Measurements from ENCODE around the gene C1orf53. TPM values are rescaled to one million over a fixed set of nuclear protein-coding genes. Genes with fewer than 3 reads are reported as not detected.
"Not testable (repeated sequence)": the region's sequence is repeated elsewhere in the genome, so short reads cannot be mapped to it uniquely, and the experiment has no call there.

C1orf53 gene
- total and polyA plus RNA-seq, 2 of the 8 experiments (the other 6 are each of a cell fraction or from before 2014, with no cell fraction given), result 0.56 to 1.3 TPM

GRCh38 chr1:197953472-197953871, 51.0 kb downstream of the C1orf53 start:
- FAIRE-seq; H2AFZ ChIP-seq (ENCODE audit: low read length); H3K36me3 ChIP-seq (ENCODE audit: control insufficient read depth in 2 of 4, insufficient read depth in 4 of 4, low read length in 3 of 4); H4K20me1 ChIP-seq (replicated peaks in 1 of 2; ENCODE audit: control insufficient read depth in 1 of 2, insufficient read depth in 2 of 2, low read length in 2 of 2); H3K4me1 ChIP-seq (replicated peaks in 1 of 4; ENCODE audit: control insufficient read depth in 3 of 4, insufficient read depth in 4 of 4, low read length in 3 of 4); H4K91ac ChIP-seq (replicated peaks; ENCODE audit: insufficient read length, low read length); H3K23ac ChIP-seq (ENCODE audit: insufficient read length); H3K14ac ChIP-seq (ENCODE audit: insufficient read length); H4K8ac ChIP-seq (ENCODE audit: extremely low read depth, insufficient read depth, low read length); H3K56ac ChIP-seq (replicated peaks; ENCODE audit: insufficient read length, low read depth, low read length); H3K4me3 ChIP-seq (ENCODE audit: extremely low read depth in 1 of 4, insufficient read depth in 2 of 4, low read depth in 3 of 4, low read length in 4 of 4); POLR2A ChIA-PET (ENCODE audit: partially characterized antibody); H2BK20ac ChIP-seq (ENCODE audit: low read length); H3K18ac ChIP-seq (ENCODE audit: extremely low read depth, low read length); DNase-seq (ENCODE audit: low read depth in 1 of 2, low spot score in 2 of 2); H3K9ac ChIP-seq (replicated peaks in 1 of 4; ENCODE audit: extremely low read depth in 1 of 4, low read depth in 3 of 4, low read length in 3 of 4); H2BK15ac ChIP-seq (ENCODE audit: low read length); H2BK120ac ChIP-seq (replicated peaks; ENCODE audit: low read depth, low read length); H2BK12ac ChIP-seq (ENCODE audit: low read depth, low read length); CTCF ChIA-PET (ENCODE audit: partially characterized antibody); H3K79me1 ChIP-seq (ENCODE audit: low read depth, low read length); H2AK5ac ChIP-seq (ENCODE audit: low read depth, low read length); H3K4ac ChIP-seq (replicated peaks; ENCODE audit: insufficient read length, low read depth, low read length); H3K27ac ChIP-seq (ENCODE audit: low read depth, low read length); H3K79me2 ChIP-seq (ENCODE audit: control insufficient read depth in 1 of 2, insufficient read depth in 2 of 2, low read length in 2 of 2); H4K5ac ChIP-seq (ENCODE audit: insufficient read length, low read depth, low read length); H3K27me3 ChIP-seq (replicated peaks in 1 of 4; ENCODE audit: control insufficient read depth in 3 of 4, extremely low read depth in 1 of 4, insufficient read depth in 3 of 4, low read length in 3 of 4); H3K9me3 ChIP-seq (ENCODE audit: insufficient read depth in 2 of 2, low read depth in 1 of 2, low read length in 1 of 2); H3K23me2 ChIP-seq (ENCODE audit: low read depth, low read length); H2BK5ac ChIP-seq (ENCODE audit: low read depth, low read length); H3K4me2 ChIP-seq (ENCODE audit: insufficient read depth in 1 of 2, low read depth in 2 of 2, low read length in 2 of 2): not testable (repeated sequence)
- WGBS, 2 experiments (ENCODE audit: extremely low coverage in 1 of 2, insufficient coverage in 1 of 2, insufficient read length in 1 of 2, insufficient replicate concordance in 2 of 2, low coverage in 1 of 2, low lambda C conversion rate in 2 of 2, missing lambda C conversion rate in 1 of 2), result 88% methylated on average over 6 of the region's 6 CpGs; no CpG with 5 or more reads in 1 of the 2 experiments
